NB4 (cell line): ENCODE results near the gene BBX.

Experiments used
- POLR2A ChIP-seq: IDR thresholded peaks from 2 replicates; pipeline ENCODE4 v1.6.1; 2011; ENCODE audit warnings: mild to moderate bottlenecking; ENCODE audit not compliant: insufficient read length; ENCODE audit errors: extremely low read depth
- TF ChIP-seq, protein P1 (sequence below): IDR thresholded peaks from one replicate; pipeline ENCODE4 v1.5.1; 2012; ENCODE audit warnings: low read depth, low read length
- TF ChIP-seq, protein P2 (sequence below): IDR thresholded peaks from 2 replicates; pipeline ENCODE4 v1.6.1; 2011; ENCODE audit warnings: low read depth, low read length

DNA sequence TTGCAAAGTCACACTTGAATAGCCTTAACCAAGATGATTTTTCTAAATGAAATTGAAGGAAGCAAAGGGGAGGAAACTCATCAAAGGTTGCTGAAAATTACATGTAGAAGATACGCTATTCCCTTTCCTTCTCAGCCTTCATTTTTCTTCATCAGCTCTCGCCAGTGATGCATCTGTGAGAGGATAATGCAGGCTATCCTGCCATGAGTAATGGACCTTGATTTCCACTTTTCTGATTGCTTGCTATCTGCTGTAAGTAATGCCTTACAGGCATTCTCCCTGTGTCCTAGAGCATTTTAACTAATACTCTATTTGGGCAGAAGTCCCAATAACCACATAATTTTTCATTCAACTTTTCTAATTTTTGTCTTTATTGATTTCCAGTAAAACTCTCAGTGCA is 162.6 kb downstream of the BBX start:
- TF ChIP-seq, protein P1, sequence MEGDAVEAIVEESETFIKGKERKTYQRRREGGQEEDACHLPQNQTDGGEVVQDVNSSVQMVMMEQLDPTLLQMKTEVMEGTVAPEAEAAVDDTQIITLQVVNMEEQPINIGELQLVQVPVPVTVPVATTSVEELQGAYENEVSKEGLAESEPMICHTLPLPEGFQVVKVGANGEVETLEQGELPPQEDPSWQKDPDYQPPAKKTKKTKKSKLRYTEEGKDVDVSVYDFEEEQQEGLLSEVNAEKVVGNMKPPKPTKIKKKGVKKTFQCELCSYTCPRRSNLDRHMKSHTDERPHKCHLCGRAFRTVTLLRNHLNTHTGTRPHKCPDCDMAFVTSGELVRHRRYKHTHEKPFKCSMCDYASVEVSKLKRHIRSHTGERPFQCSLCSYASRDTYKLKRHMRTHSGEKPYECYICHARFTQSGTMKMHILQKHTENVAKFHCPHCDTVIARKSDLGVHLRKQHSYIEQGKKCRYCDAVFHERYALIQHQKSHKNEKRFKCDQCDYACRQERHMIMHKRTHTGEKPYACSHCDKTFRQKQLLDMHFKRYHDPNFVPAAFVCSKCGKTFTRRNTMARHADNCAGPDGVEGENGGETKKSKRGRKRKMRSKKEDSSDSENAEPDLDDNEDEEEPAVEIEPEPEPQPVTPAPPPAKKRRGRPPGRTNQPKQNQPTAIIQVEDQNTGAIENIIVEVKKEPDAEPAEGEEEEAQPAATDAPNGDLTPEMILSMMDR = no peak
- TF ChIP-seq, protein P2, sequence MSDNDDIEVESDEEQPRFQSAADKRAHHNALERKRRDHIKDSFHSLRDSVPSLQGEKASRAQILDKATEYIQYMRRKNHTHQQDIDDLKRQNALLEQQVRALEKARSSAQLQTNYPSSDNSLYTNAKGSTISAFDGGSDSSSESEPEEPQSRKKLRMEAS = no peak
- no peak for TF ChIP-seq POLR2A
